ENCODE measurements around the gene RMI2. TPM values are rescaled to one million over a fixed set of nuclear protein-coding genes. Genes with fewer than 3 reads are reported as not detected.

The RMI2 gene
- polyA plus RNA-seq, 1 donor (not counting 4 experiments of a cell fraction or from before 2014, with no cell fraction given) = 6.8 TPM

- Histone ChIP-seq H3K9me3 (ENCODE audit: control insufficient read depth, low read depth, low read length) (no peaks in the 10 kb centered on the region), H3K9ac (ENCODE audit: control insufficient read depth, extremely low read depth, insufficient read depth, low read length) (no peak overlapping the region), H2AFZ (ENCODE audit: control insufficient read depth, low read length) (no peak overlapping the region), H3K4me3 (ENCODE audit: control insufficient read depth in 2 of 3, extremely low read depth in 1 of 3, insufficient read depth in 2 of 3, low read depth in 1 of 3, low read length in 3 of 3) (no peak overlapping the region), H3K4me2 (ENCODE audit: control insufficient read depth, extremely low read depth, insufficient read depth, low read depth, low read length) (no peak overlapping the region), H3K36me3 (ENCODE audit: control insufficient read depth in 2 of 2, extremely low read depth in 1 of 2, insufficient read depth in 2 of 2, low read length in 2 of 2) (no peaks in the 10 kb centered on the region), H3K27ac (ENCODE audit: control insufficient read depth, insufficient read depth, low read length) (no peak overlapping the region), H3K9me1 (ENCODE audit: control insufficient read depth, extremely low read depth, insufficient read depth, low read length) (no peaks in the 10 kb centered on the region), H3K79me2 (ENCODE audit: control insufficient read depth, insufficient read depth, low read length) (no peaks in the 10 kb centered on the region), H3K4me1 (ENCODE audit: control insufficient read depth, extremely low read depth, insufficient read depth, low read length) (peaks cover 11% of the 10 kb centered on the region), H4K20me1 (ENCODE audit: control insufficient read depth, extremely low read depth, insufficient read depth, low read length) (no peaks in the 10 kb centered on the region), H3K27me3 (ENCODE audit: control insufficient read depth, extremely low read depth, insufficient read depth, low read length) (no peaks in the 10 kb centered on the region)
- dilution Hi-C loops (cut with MboI; ENCODE audit: extremely low pct_ligation_motif_present, low sequenced_read_pairs) = no loop called here
- no peak for TF ChIP-seq EZH2 (IDR thresholded peaks at IDR 0.05; ENCODE audit: low read length)
- TF ChIP-seq CTCF (optimal IDR thresholded peaks at IDR 0.05 in 1 of 3, IDR thresholded peaks at IDR 0.05 in 1 of 3, conservative IDR thresholded peaks at IDR 0.05 in 1 of 3; ENCODE audit: extremely low read depth in 1 of 3, insufficient read depth in 2 of 3, low read length in 3 of 3) = no peak
- FAIRE-seq = no peak
- no peak for DNase-seq (ENCODE audit: low read depth, low spot score)
Measured at GRCh38 chr16:11301645-11302501, 43.4 kb upstream of the RMI2 start.

- H2AFZ ChIP-seq (ENCODE audit: control insufficient read depth, low read length) = no peak overlapping the region
- no peak overlapping the region for H3K9ac ChIP-seq (ENCODE audit: control insufficient read depth, extremely low read depth, insufficient read depth, low read length)
- no peaks in the 10 kb centered on the region for H3K36me3 ChIP-seq (ENCODE audit: control insufficient read depth in 2 of 2, extremely low read depth in 1 of 2, insufficient read depth in 2 of 2, low read length in 2 of 2)
- H3K9me1 ChIP-seq (ENCODE audit: control insufficient read depth, extremely low read depth, insufficient read depth, low read length) = no peaks in the 10 kb centered on the region
- dilution Hi-C loops (cut with MboI; ENCODE audit: extremely low pct_ligation_motif_present, low sequenced_read_pairs) = no loop called here
- H3K9me3 ChIP-seq (ENCODE audit: control insufficient read depth, low read depth, low read length) = no peaks in the 10 kb centered on the region
- H3K4me1 ChIP-seq (ENCODE audit: control insufficient read depth, extremely low read depth, insufficient read depth, low read length) = peaks cover 3% of the 10 kb centered on the region
- FAIRE-seq (no peak), DNase-seq (ENCODE audit: low read depth, low spot score) (no peak)
- H3K27ac ChIP-seq (ENCODE audit: control insufficient read depth, insufficient read depth, low read length) = no peak overlapping the region
- H3K27me3 ChIP-seq (ENCODE audit: control insufficient read depth, extremely low read depth, insufficient read depth, low read length) = no peaks in the 10 kb centered on the region
- H4K20me1 ChIP-seq (ENCODE audit: control insufficient read depth, extremely low read depth, insufficient read depth, low read length) = no peaks in the 10 kb centered on the region
- no peak overlapping the region for H3K4me3 ChIP-seq (ENCODE audit: control insufficient read depth in 2 of 3, extremely low read depth in 1 of 3, insufficient read depth in 2 of 3, low read depth in 1 of 3, low read length in 3 of 3)
- no peak for TF ChIP-seq EZH2 (IDR thresholded peaks at IDR 0.05; ENCODE audit: low read length)
- no peak for TF ChIP-seq CTCF (optimal IDR thresholded peaks at IDR 0.05 in 1 of 3, IDR thresholded peaks at IDR 0.05 in 1 of 3, conservative IDR thresholded peaks at IDR 0.05 in 1 of 3; ENCODE audit: extremely low read depth in 1 of 3, insufficient read depth in 2 of 3, low read length in 3 of 3)
- no peaks in the 10 kb centered on the region for H3K79me2 ChIP-seq (ENCODE audit: control insufficient read depth, insufficient read depth, low read length)
- peak overlapping the region; percentile 55 for H3K4me2 ChIP-seq (ENCODE audit: control insufficient read depth, extremely low read depth, insufficient read depth, low read depth, low read length)
Measured at GRCh38 chr16:11302977-11303376, 42.3 kb upstream of the RMI2 start.
